Measurements from ENCODE around the gene CCDC122. TPM values are rescaled to one million over a fixed set of nuclear protein-coding genes. Genes with fewer than 3 reads are reported as not detected.
A peak's percentile ranks its signal among the peaks of the same experiment; 100 is the strongest.

The CCDC122 gene
- polyA plus RNA-seq, 2 of the 4 experiments (the other 2 are of a cell fraction), result 2.6 to 4.3 TPM

DNA sequence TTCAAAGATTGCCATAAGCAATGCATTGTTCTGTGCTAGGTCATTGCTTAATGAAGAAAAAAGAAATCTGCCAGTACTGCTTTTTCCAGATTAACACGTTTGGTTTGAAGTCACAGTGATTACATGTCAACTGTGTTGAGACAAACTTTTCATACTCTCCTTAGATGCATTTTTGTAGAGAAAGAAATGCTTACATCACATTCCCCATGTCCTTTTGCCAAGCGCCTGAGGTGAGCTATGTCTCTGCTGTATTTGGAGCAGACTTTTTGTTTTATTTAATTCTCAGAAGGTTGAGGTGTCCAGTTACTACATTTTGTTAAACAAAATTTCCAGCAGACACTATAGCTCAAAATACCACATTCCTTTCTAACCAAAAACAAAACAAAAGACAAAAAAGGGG, 16.4 kb upstream of the CCDC122 start:
- Histone ChIP-seq H3K27ac (no peak overlapping the region), H3K4me2 (no peak overlapping the region), H3K4me1 (no peaks in the 10 kb centered on the region), H3K9me3 (no peaks in the 10 kb centered on the region), H3K4me3 (no peak overlapping the region)
- 67% methylated on average over 2 of the region's 2 CpGs for WGBS (ENCODE audit: missing lambda C conversion rate)
- ChIA-PET CTCF (interaction anchor here (1.0 kb wide), 1 partner anchor 9 kb away, joined by 5 read pairs; no protein-coding TSS in a partner anchor), POLR2A (no interaction called here)
- TF ChIP-seq, protein P1, sequence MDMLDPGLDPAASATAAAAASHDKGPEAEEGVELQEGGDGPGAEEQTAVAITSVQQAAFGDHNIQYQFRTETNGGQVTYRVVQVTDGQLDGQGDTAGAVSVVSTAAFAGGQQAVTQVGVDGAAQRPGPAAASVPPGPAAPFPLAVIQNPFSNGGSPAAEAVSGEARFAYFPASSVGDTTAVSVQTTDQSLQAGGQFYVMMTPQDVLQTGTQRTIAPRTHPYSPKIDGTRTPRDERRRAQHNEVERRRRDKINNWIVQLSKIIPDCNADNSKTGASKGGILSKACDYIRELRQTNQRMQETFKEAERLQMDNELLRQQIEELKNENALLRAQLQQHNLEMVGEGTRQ (IDR thresholded peaks at IDR 0.05), result no peak
- no peak for FAIRE-seq
- ATAC-seq, result no peak
- no peak for DNase-seq (ENCODE audit: low read depth in 1 of 2, low spot score in 1 of 2)

DNA sequence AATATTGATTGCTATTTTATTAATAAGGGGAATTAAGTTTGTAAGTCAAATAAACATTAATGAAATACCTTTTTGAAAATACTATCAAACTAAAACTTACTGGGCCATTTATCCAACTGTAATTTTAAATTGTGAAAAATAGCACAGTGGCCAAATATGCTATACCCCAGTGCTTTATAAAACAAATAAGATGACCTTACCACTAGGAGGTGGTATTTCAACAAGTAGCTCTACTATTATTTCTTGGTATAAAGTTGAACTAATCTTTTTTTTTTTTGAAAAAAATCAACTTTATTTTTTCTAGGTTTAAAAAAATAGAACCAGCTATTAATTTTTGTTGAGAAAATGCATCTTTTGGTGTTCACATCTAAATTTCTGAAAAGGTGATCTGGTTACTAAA, 14.9 kb upstream of the CCDC122 start:
- DNase-seq (ENCODE audit: low read depth in 1 of 2, low spot score in 1 of 2) (no peak), FAIRE-seq (no peak), ATAC-seq (no peak)
- H3K27ac ChIP-seq, result no peak overlapping the region
- no peaks in the 10 kb centered on the region for H3K9me3 ChIP-seq
- H3K4me2 ChIP-seq, result no peak overlapping the region
- ChIA-PET POLR2A (no interaction called here), CTCF (interaction anchor here (1.1 to 1.4 kb wide), 2 partner anchors 9 to 1152 kb away, joined by 3 read pairs; no protein-coding TSS in a partner anchor)
- H3K4me3 ChIP-seq, result no peak overlapping the region
- TF ChIP-seq FOSB (CRISPR knock-in tag; IDR thresholded peaks at IDR 0.05) (no peak), ZC3H11A (IDR thresholded peaks at IDR 0.05) (no peak), CEBPB (IDR thresholded peaks at IDR 0.05) (no peak), HOXA7 (CRISPR knock-in tag; IDR thresholded peaks at IDR 0.05) (no peak), HDAC2 (IDR thresholded peaks at IDR 0.05) (no peak)
- TF ChIP-seq, protein P2, sequence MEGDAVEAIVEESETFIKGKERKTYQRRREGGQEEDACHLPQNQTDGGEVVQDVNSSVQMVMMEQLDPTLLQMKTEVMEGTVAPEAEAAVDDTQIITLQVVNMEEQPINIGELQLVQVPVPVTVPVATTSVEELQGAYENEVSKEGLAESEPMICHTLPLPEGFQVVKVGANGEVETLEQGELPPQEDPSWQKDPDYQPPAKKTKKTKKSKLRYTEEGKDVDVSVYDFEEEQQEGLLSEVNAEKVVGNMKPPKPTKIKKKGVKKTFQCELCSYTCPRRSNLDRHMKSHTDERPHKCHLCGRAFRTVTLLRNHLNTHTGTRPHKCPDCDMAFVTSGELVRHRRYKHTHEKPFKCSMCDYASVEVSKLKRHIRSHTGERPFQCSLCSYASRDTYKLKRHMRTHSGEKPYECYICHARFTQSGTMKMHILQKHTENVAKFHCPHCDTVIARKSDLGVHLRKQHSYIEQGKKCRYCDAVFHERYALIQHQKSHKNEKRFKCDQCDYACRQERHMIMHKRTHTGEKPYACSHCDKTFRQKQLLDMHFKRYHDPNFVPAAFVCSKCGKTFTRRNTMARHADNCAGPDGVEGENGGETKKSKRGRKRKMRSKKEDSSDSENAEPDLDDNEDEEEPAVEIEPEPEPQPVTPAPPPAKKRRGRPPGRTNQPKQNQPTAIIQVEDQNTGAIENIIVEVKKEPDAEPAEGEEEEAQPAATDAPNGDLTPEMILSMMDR (IDR thresholded peaks at IDR 0.05), result peak; percentile 20; the same call in 1 of the 3 replicates
- H3K4me1 ChIP-seq, result no peaks in the 10 kb centered on the region

DNA sequence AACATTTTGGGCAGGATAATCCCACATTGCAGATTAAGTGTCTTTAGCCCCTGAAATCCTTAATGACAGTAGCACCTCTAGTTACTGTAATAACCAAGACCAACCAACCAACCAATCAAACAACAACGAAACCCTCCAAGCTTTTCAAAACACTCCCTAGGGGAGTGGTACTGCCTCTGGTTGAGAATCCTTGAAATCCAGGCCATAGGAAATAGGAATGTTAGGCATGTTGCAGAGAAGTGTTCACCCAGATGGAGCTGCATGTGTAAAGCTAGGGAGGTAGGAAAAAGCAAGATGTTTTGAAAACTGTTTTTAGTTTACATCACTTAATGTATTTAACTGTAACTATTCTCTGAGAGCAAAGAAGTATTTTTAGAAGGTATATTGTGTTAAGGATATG, 4.7 kb upstream of the CCDC122 start:
- no peak for ATAC-seq
- Histone ChIP-seq H3K4me2 (no peak overlapping the region), H3K9me3 (no peaks in the 10 kb centered on the region), H3K4me3 (no peak overlapping the region), H3K4me1 (no peaks in the 10 kb centered on the region), H3K27ac (no peak overlapping the region)
- no peak for DNase-seq (ENCODE audit: low read depth in 1 of 2, low spot score in 1 of 2)
- TF ChIP-seq POLR2AphosphoS2 (conservative IDR thresholded peaks at IDR 0.05; ENCODE audit: low read length) (no peak), EP300 (IDR thresholded peaks at IDR 0.05) (no peak), RNF2 (IDR thresholded peaks at IDR 0.05; ENCODE audit: borderline replicate concordance, low read depth) (no peak), TFCP2L1 (CRISPR knock-in tag; IDR thresholded peaks at IDR 0.05) (no peak), HOXA7 (CRISPR knock-in tag; IDR thresholded peaks at IDR 0.05) (no peak), MAFK (IDR thresholded peaks at IDR 0.05; ENCODE audit: partially characterized antibody) (no peak), EHMT2 (IDR thresholded peaks at IDR 0.05; ENCODE audit: low read depth) (no peak), ZC3H11A (IDR thresholded peaks at IDR 0.05) (no peak), FOSB (CRISPR knock-in tag; IDR thresholded peaks at IDR 0.05) (no peak), HOXB5 (CRISPR knock-in tag; IDR thresholded peaks at IDR 0.05) (no peak), TP53 (CRISPR knock-in tag; IDR thresholded peaks at IDR 0.05) (no peak), FOSL2 (IDR thresholded peaks at IDR 0.05) (no peak), FOSL2 (CRISPR knock-in tag; IDR thresholded peaks at IDR 0.05) (no peak), ZFP36 (IDR thresholded peaks at IDR 0.05; ENCODE audit: borderline replicate concordance, partially characterized antibody) (no peak), SREBF2 (IDR thresholded peaks at IDR 0.05) (no peak), MYC (IDR thresholded peaks at IDR 0.05; ENCODE audit: borderline replicate concordance, low read length) (no peak), PHF8 (IDR thresholded peaks at IDR 0.05; ENCODE audit: borderline replicate concordance, low read depth) (no peak)
- TF ChIP-seq, protein P3, sequence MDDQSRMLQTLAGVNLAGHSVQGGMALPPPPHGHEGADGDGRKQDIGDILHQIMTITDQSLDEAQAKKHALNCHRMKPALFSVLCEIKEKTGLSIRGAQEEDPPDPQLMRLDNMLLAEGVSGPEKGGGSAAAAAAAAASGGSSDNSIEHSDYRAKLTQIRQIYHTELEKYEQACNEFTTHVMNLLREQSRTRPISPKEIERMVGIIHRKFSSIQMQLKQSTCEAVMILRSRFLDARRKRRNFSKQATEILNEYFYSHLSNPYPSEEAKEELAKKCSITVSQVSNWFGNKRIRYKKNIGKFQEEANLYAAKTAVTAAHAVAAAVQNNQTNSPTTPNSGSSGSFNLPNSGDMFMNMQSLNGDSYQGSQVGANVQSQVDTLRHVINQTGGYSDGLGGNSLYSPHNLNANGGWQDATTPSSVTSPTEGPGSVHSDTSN (IDR thresholded peaks at IDR 0.05), result no peak
- TF ChIP-seq, protein P4, sequence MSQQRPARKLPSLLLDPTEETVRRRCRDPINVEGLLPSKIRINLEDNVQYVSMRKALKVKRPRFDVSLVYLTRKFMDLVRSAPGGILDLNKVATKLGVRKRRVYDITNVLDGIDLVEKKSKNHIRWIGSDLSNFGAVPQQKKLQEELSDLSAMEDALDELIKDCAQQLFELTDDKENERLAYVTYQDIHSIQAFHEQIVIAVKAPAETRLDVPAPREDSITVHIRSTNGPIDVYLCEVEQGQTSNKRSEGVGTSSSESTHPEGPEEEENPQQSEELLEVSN (IDR thresholded peaks at IDR 0.05; ENCODE audit: borderline replicate concordance, low read depth), result no peak
- TF ChIP-seq, protein P5, sequence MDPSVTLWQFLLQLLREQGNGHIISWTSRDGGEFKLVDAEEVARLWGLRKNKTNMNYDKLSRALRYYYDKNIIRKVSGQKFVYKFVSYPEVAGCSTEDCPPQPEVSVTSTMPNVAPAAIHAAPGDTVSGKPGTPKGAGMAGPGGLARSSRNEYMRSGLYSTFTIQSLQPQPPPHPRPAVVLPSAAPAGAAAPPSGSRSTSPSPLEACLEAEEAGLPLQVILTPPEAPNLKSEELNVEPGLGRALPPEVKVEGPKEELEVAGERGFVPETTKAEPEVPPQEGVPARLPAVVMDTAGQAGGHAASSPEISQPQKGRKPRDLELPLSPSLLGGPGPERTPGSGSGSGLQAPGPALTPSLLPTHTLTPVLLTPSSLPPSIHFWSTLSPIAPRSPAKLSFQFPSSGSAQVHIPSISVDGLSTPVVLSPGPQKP (IDR thresholded peaks at IDR 0.05; ENCODE audit: low read depth, low read length), result no peak
- TF ChIP-seq, protein P6, sequence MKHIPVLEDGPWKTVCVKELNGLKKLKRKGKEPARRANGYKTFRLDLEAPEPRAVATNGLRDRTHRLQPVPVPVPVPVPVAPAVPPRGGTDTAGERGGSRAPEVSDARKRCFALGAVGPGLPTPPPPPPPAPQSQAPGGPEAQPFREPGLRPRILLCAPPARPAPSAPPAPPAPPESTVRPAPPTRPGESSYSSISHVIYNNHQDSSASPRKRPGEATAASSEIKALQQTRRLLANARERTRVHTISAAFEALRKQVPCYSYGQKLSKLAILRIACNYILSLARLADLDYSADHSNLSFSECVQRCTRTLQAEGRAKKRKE (CRISPR knock-in tag; IDR thresholded peaks at IDR 0.05; ENCODE audit: low read depth), result no peak
- POLR2A ChIA-PET, result no interaction called here
- whole genome bisulfite sequencing (ENCODE audit: missing lambda C conversion rate), result 83% methylated on average over 1 of the region's 1 CpG
- no peak for FAIRE-seq
- CTCF ChIA-PET, result no interaction called here

All from A549 (cell line).